ENCODE data around the gene PDK4.
"Not testable (repeated sequence)": the region's sequence is repeated elsewhere in the genome, so short reads cannot be mapped to it uniquely, and the experiment has no call there.

PDK4 gene

DNA sequence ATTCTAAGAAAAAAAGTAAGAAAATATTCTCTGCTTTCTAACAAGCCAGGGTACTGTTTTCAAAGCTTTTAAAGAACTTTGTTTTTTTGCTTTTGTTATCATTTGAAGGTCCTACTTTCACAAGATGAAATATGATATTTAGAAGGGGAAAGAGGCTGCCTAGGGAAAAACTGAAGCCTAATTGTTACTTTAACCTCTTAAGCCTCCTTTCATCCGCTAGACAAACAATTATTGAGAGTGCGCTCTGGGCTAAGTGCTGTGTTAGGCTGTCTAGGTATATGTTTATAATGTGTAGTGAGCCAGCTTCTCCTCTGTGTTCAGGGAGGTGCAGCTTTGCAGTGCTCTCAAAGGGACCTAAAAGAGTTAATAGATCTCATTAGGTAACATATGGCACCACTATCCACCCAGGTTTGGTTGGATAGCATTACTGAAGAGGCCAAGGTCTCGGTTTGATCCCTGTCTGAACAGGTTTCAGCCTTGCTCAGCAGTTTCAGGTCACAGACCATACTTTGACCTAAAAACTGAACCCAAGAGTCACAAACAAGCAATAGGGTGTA is 17.9 kb downstream of the PDK4 start:
- DNase-seq (ENCODE audit: low read depth in 2 of 2, low spot score in 1 of 2): no peak

DNA sequence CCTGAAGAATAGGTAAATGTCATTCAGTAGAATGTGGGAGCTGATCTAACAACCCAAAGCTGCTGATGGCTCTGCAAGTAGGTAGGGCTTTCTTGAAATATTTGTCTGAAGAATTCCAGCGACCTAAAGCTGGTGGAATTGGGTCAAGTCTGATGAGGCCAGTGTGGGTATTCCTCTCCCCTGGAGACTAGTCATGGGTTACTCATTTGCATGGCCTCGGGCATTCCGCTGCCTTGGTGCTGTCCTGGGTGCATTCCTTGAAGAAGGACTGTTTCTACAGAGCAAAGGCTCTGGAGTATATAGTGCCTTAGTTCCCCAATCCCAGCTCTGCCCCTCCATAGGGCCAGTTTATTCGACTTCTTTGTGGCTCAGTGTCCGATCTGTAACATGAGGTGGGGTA is 19.2 kb downstream of the PDK4 start:
- DNase-seq (ENCODE audit: low read depth in 2 of 2, low spot score in 1 of 2): no peak

GRCh38 chr7:95569720-95570119 is 26.6 kb downstream of the PDK4 start:
- no peak for DNase-seq (ENCODE audit: low read depth in 2 of 2, low spot score in 1 of 2)

DNA sequence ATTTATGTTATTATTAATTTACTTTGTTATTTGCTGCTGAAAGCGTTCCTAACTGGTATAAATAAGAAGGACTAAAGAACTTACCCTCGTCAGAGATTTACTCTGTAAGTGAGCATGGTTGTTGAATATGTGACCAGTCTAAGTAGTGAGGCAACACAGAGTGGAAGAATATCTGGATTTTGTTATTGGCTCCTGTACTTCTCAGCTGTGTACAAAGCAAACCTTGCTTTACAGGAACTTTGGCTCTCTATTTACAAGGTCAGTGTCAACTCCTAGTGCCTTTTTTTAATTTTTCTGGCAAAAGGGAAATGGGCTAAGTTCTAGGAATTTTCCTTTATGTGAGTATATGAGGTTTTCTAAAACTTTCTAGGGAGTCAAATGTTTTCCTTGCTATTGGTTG is 35.6 kb downstream of the PDK4 start:
- DNase-seq (ENCODE audit: low read depth in 2 of 2, low spot score in 1 of 2): no peak

GRCh38 chr7:95558864-95559263 is 37.5 kb downstream of the PDK4 start:
- no peak for DNase-seq (ENCODE audit: low read depth in 2 of 2, low spot score in 1 of 2)

DNA sequence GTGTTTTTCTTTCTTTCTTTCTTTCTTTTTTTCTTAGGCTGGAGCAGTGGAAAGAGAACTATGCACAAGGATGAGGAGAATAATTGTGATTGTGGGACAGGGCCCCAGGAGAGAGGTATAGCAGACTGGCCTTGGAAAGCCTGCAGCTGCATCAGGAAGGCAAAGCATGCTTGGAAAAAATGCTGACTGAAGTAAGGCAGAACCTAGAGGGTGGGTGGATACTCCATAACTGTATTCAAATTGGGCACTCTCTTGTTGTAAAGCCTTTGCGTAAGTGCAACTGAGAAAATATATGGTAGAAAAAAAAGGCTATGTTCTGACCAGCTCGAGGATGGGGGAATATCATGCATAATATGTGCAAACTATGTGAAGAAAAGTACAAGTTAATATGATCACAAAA is 39.5 kb downstream of the PDK4 start:
- no peak for DNase-seq (ENCODE audit: low read depth in 2 of 2, low spot score in 1 of 2)

GRCh38 chr7:95553939-95554338 is 42.4 kb downstream of the PDK4 start:
- DNase-seq (ENCODE audit: low read depth in 2 of 2, low spot score in 1 of 2): no peak

DNA sequence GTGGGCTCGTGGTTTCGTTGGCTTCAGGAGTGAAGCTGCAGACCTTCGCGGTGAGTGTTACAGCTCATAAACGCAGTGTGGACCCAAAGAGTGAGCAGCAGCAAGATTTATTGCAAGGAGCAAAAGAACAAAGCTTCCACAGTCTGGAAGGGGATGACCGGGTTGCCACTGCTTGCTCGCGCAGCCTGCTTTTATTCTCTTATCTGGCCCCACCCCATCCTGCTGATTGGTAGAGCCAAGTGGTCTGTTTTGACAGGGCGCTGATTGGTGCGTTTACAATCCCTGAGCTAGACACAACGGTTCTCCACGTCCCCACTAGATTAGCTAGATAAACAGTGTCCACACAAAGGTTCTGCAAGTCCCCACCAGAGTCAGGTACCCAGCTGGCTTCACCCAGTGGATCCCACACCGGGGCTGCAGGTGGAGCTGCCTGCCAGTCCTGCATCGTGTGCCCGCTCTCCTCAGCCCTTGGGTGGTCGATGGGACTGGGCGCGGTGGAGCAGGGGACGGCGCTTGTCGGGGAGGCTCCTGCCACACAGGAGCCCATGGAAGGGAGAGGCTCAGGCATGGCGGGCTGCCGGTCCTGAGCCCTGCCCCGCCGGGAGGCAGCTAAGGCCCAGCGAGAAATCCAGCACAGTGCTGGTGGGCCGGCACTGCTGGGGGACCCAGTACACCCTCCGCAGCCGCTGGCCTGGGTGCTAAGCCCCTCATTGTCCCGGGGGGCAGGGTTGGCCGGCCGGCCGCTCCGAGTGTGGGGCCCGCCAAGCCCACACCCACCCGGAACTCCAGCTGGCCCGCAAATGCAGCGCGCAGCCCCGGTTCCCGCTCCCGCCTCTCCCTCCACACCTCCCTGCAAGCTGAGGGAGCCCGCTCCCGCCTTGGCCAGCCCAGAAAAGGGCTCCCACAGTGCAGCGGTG is 44.0 kb downstream of the PDK4 start:
- DNase-seq (ENCODE audit: low read depth in 2 of 2, low spot score in 1 of 2): not testable (repeated sequence)

DNA sequence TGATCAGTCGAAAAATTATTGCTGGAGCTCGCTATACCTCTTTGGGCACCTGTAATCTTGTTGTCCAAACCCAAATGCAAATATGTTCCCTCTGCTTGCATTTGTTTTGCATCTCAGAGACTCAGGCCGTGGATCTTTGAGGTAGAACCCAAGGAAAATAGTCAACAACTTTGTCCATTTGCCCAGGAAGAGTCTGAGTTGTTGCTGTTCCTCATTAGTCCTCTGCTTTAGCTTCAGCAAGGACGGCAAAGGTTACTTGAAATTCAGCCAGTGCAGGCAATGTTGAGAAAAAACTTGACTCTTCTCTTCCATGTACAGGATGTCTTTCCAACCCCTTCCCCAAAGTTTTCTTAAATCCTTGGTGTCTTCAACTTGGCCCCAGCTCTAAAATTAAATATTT is 45.8 kb downstream of the PDK4 start:
- no peak for DNase-seq (ENCODE audit: low read depth in 2 of 2, low spot score in 1 of 2)

GRCh38 chr7:95549818-95550529 is 46.3 kb downstream of the PDK4 start:
- no peak for DNase-seq (ENCODE audit: low read depth in 2 of 2, low spot score in 1 of 2)

- no peak for DNase-seq (ENCODE audit: low read depth in 2 of 2, low spot score in 1 of 2)
Observed at GRCh38 chr7:95547361-95548348, 48.7 kb downstream of the PDK4 start.

DNA sequence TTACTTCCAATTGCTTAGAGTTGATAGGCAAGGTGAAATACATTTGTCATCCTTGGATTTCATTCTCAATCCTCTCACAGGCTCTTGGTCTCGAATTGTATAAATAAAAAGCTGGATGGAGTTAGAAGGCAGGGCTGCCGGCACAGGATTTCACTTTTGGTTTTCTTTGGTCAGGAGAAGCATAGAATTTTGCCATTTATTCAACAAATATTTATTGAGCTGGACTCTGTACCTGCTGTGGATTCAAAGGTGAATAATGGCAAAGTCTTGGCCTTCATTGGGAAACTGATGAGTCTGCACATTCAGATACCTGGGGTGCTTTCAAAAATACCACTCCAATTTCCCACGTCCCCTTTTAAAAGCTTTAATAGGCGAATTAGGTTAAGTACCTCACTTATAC is 49.7 kb downstream of the PDK4 start:
- no peak for DNase-seq (ENCODE audit: low read depth in 2 of 2, low spot score in 1 of 2)

- no peak for DNase-seq (ENCODE audit: low read depth in 2 of 2, low spot score in 1 of 2)
Observed at GRCh38 chr7:95545673-95546072, 50.6 kb downstream of the PDK4 start.

- no peak for DNase-seq (ENCODE audit: low read depth in 2 of 2, low spot score in 1 of 2)
Observed at GRCh38 chr7:95545007-95545615, 51.2 kb downstream of the PDK4 start.

- DNase-seq (ENCODE audit: low read depth in 2 of 2, low spot score in 1 of 2): no peak
Observed at GRCh38 chr7:95544171-95544570, 52.1 kb downstream of the PDK4 start.

GRCh38 chr7:95543312-95543711 is 53.0 kb downstream of the PDK4 start:
- no peak for DNase-seq (ENCODE audit: low read depth in 2 of 2, low spot score in 1 of 2)

DNA sequence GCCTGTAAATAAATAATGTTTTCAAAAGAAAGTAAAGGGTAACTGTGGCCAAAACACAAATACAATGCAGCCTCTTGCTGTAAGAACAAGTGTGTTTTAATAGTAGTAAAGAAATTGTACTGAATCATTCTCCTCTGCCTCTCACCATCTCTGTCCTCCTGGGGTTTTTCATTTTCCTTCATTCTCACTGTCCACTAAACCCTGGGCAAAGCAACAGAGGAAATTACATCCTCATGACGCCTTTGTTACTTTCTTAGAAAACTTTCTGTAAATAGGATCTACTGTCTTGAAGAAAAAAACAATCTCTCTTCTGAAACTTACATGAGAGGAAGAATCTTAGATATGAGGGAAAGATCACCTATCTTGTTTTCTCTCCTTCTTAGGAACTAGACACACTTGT is 56.0 kb downstream of the PDK4 start:
- DNase-seq (ENCODE audit: low read depth in 2 of 2, low spot score in 1 of 2): no peak

DNA sequence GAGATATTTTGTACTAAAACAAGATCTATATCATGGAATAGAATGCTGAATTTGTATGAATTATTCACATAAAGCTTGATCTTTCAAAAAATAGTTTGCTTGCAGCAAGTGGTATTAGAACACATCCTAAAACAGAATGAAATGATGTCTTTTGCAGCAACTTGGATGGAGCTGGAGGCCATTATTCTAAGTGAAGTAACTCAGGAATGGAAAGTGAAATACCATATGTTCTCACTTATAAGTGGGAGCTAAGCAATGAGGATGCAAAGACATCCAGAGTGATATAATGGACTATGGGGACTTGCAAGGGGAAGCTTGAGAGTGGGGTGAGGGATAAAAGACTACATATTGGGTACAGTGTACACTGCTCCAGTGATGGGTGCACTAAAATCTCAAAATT is 56.9 kb downstream of the PDK4 start:
- DNase-seq (ENCODE audit: low read depth in 2 of 2, low spot score in 1 of 2): no peak

GRCh38 chr7:95537468-95537867 is 58.8 kb downstream of the PDK4 start:
- no peak for DNase-seq (ENCODE audit: low read depth in 2 of 2, low spot score in 1 of 2)

DNA sequence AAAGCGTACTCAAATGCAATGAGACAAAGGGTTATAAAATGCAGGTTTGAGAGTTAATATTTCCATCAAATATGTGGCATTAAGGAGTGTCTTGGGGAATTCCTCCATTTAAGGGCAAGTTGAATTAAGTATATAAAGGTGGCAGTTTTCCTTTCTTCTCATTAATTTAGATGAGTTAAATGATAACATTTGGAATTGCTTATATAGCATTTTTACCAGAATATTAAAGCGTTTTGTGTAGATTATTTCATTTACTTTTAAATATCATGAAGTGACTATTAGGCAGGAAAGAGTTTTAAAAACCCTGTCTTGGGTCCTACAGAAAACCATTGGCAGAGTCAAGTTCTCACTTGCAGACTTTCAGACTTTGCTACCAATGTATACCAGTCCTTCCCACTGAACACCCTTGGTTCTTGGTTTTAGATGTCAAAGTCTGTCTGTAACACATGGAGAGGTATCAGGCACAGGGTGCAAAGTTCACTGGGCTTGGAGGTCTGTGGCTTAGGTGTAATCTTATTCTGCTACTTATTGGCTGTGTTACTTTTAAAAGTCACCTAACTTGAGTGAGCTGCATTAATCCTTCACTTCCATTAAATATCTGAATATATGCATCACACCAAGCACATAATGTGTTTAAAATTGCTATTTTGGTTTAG is 59.5 kb downstream of the PDK4 start:
- DNase-seq (ENCODE audit: low read depth in 2 of 2, low spot score in 1 of 2): no peak

Data from stimulated activated CD8-positive, alpha-beta memory T cell treated with anti-CD3 and anti-CD28 coated beads, Interleukin-4, amount 100 ng/mL, for 4 hours (primary cell).